Ovary (tissue), 9 donors: ENCODE data around the gene KLHL35. TPM values are rescaled to one million over a fixed set of nuclear protein-coding genes. Genes with fewer than 3 reads are reported as not detected.

ENCODE experiments used
- DNase-seq, 5 donors: peaks; one replicate each; pipeline ENCODE4 v3.0.0-alpha.2; 2019 to 2020
- H3K27ac ChIP-seq, 2 donors: fragments of 200-600 bp; one replicate each; pipeline versions ENCODE4 v1.5.1 to v1.8.0; 2019 to 2022
- H3K27me3 ChIP-seq: fragments of 200-600 bp; one replicate; pipeline ENCODE4 v1.8.0; 2022
- H3K36me3 ChIP-seq: fragments of 200-600 bp; sonication (generic); one replicate; pipeline ENCODE4 v1.5.1; 2019
- H3K4me1 ChIP-seq: one replicate; pipeline ENCODE4 v1.8.1; 2013; ENCODE audit warnings: mild to moderate bottlenecking, moderate library complexity; ENCODE audit not compliant: insufficient read depth
- H3K4me3 ChIP-seq: fragments of 200-600 bp; sonication (generic); one replicate; pipeline ENCODE4 v1.5.1; 2017
- H3K9me3 ChIP-seq, 2 donors: fragments of 200-600 bp in 1 of 2; sonication (generic) in 1 of 2; one replicate each; pipeline versions ENCODE4 v1.5.1 to v1.8.1; 2013 to 2019; ENCODE audit warnings: mild to moderate bottlenecking in 1 of 2, moderate library complexity in 1 of 2
- CTCF ChIP-seq, 3 donors: fragments of 450-650 bp in 2 of 3; fragments of 200-600 bp in 1 of 3; IDR thresholded peaks; one replicate each; pipeline versions ENCODE4 v1.5.1 to v1.8.0; 2016 to 2022; ENCODE audit warnings: antibody characterized with exemption in 3 of 3, mild to moderate bottlenecking in 1 of 3
- EP300 ChIP-seq: sonication (generic); formaldehyde crosslinking; IDR thresholded peaks from one replicate; pipeline ENCODE4 v1.6.1; 2017; ENCODE audit warnings: antibody characterized with exemption
- POLR2A ChIP-seq: fragments of 450-650 bp; IDR thresholded peaks from one replicate; pipeline ENCODE4 v1.6.1; 2017; ENCODE audit warnings: antibody characterized with exemption, mild to moderate bottlenecking, moderate library complexity
- WGBS, 3 donors: extraction: QIAGEN DNeasy Blood & Tissue Kit in 1 of 3; methylation state at CpG; one replicate each; pipeline versions ENCODE4 v1.1.5 to v1.1.7; 2013 to 2017; 5-methylcytosine and 5-hydroxymethylcytosine counted together
- intact Hi-C, 4 donors: fragments of 100-400 bp; cut with DNase I; formaldehyde crosslinking; loops; one replicate each; pipeline versions ENCODE4 v1.11.0 to v1.15.1; 2022 to 2023
- polyA plus RNA-seq, 2 donors: library from polyadenylated mRNA; stranded (reverse); fragments of 200-250 nt in 1 of 2; fragments of 350-450 nt in 1 of 2; fragmentation: Illumina TruSeq in 1 of 2; extraction: RNeasy Lipid Tissue Mini Kit (QIAGEN cat#74804) in 1 of 2; gene quantifications; one replicate each; pipeline ENCODE4 v1.2.3, GENCODE V29; 2013 to 2014
- total RNA-seq, 7 donors: library from RNA; depleted of rRNA in 2 of 7; stranded (reverse); fragments of >200 nt in 2 of 7; fragmentation: NEBNext Ultra II Directional in 3 of 7; extraction: Animal tissue kit (Norgen Biotek cat#: 25700) in 3 of 7; gene quantifications; one replicate each; pipeline versions ENCODE4 v1.1.0 to v1.2.4, GENCODE V29; 2016 to 2023
- donor health status: DM: no; HTN: no; CAD: no; lungs with moderate emphysema.
- donor health status: DM: no; HTN: no; CAD: no.
- donor health status: Bipolar disorder and iron deficiency.
- donor health status: DM: yes; HTN: yes; CAD: no.
- donor health status: DM: no; HTN: no; CAD: no.
- donor health status: DM: yes; HTN: yes; CAD: no.

KLHL35 gene
- total and polyA plus RNA-seq, 9 donors: 0.07 to 1.1 (median 0.34) TPM; not detected in 2

- no peak for TF ChIP-seq CTCF (IDR thresholded peaks at IDR 0.05)
- TF ChIP-seq EP300: no peak
- TF ChIP-seq POLR2A: no peak
- Histone ChIP-seq H3K4me3 (no peak overlapping the region), H3K4me1 (peaks cover 6% of the 10 kb centered on the region), H3K36me3 (no peaks in the 10 kb centered on the region), H3K27ac (no peak overlapping the region), H3K9me3 (no peaks in the 10 kb centered on the region), H3K27me3 (no peaks in the 10 kb centered on the region)
- intact Hi-C loops: no loop called here
- DNase-seq: no peak
- WGBS, 3 donors: 86 to 94% (median 88%) methylated on average over 11 of the region's 11 CpGs
Measured at GRCh38 chr11:75465701-75466531, 32.9 kb upstream of the KLHL35 start.

- 49 to 58% (median 58%) methylated on average over 11 of the region's 11 CpGs for WGBS, 3 donors
- H3K9me3 ChIP-seq: no peaks in the 10 kb centered on the region
- H3K36me3 ChIP-seq: no peaks in the 10 kb centered on the region
- H3K27ac ChIP-seq: no peak overlapping the region
- no peak overlapping the region for H3K4me3 ChIP-seq
- TF ChIP-seq EP300: no peak
- TF ChIP-seq POLR2A: no peak
- no peak for TF ChIP-seq CTCF (IDR thresholded peaks at IDR 0.05)
- no peak for DNase-seq
- H3K4me1 ChIP-seq: no peaks in the 10 kb centered on the region
- H3K27me3 ChIP-seq: no peaks in the 10 kb centered on the region
- intact Hi-C loops: no loop called here
Measured at GRCh38 chr11:75463106-75463774, 30.2 kb upstream of the KLHL35 start.

- H3K4me1 ChIP-seq: no peaks in the 10 kb centered on the region
- no peak overlapping the region for H3K27ac ChIP-seq
- no peaks in the 10 kb centered on the region for H3K36me3 ChIP-seq
- H3K27me3 ChIP-seq: no peaks in the 10 kb centered on the region
- no peak overlapping the region for H3K4me3 ChIP-seq
- TF ChIP-seq CTCF (IDR thresholded peaks at IDR 0.05) (no peak), POLR2A (no peak), EP300 (no peak)
- intact Hi-C loops: no loop called here
- 89 to 94% (median 92%) methylated on average over 5 of the region's 5 CpGs for WGBS, 3 donors
- no peaks in the 10 kb centered on the region for H3K9me3 ChIP-seq
- no peak for DNase-seq
Measured at GRCh38 chr11:75462117-75462653, 29.2 kb upstream of the KLHL35 start.

- H3K36me3 ChIP-seq: no peaks in the 10 kb centered on the region
- no peak for DNase-seq
- WGBS, 3 donors: 83 to 94% (median 94%) methylated on average over 6 of the region's 6 CpGs
Measured at GRCh38 chr11:75461151-75461550, 28.1 kb upstream of the KLHL35 start.

More at GRCh38 chr11:75461151-75461550, 28.1 kb upstream of the KLHL35 start:
- no peak for TF ChIP-seq EP300
- no peak for TF ChIP-seq CTCF (IDR thresholded peaks at IDR 0.05)
- TF ChIP-seq POLR2A: no peak
- H3K27me3 ChIP-seq: no peaks in the 10 kb centered on the region
- intact Hi-C loops: no loop called here
- no peaks in the 10 kb centered on the region for H3K9me3 ChIP-seq
- H3K4me3 ChIP-seq: no peak overlapping the region
- H3K27ac ChIP-seq: no peak overlapping the region
- H3K4me1 ChIP-seq: no peaks in the 10 kb centered on the region
